ENCODE measurements around the gene ATP11A. TPM values are rescaled to one million over a fixed set of nuclear protein-coding genes. Genes with fewer than 3 reads are reported as not detected.

ATP11A gene
- total and polyA plus RNA-seq, 9 of the 15 experiments (the other 6 are each of a cell fraction or from before 2014, with no cell fraction given): 0.38 to 34.2 (median 4.2) TPM

DNA sequence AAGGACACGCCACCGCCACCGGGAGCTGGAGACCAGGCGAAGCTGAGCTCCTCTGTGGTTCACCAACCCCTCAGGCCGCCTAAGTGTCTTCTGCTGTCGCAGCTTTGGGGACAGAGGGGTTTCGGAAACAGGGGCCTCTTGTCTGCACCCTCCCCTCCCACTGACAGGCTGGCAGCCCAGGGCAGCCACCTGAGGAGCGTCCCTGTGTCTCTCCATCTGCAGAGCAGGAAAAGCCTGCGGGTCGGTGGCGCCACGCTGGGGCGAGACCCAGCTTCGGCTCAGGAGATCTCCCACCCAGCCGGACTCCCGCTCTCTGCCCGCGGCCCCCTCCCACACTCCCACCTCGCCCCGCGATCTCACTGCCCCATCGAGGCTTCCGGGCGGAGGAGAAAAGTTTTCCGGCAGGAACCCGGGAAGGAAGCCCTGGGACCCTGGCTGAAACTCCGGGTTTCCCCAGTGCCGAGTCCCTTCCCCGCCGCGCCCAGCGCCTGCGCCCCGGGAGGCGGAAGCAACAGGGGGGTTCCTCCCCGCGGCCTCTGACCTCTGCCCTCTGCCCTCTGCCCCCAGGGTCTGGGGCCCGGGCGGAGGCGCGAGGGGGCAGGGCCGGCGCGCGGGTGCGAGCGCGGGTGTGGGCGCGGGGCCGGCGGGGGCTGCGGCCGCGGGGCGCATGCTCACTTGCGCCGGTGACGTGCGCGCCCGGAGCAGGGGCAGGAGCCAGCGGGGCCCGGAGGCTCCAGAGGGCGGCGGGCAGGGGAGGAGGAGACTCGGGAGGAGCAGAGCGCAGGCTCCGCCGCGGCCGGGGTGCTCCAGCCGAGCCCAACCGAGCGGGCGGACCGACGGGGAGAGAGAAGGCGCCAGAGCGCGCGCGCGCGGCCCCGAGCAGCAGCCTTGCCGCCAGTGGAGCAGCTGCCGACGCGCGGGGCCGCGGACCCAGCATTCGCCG lies at the start of gene ATP11A (continued):
- TF ChIP-seq RCOR1 (IDR thresholded peaks at IDR 0.05; ENCODE audit: borderline replicate concordance in 1 of 2, low read depth in 2 of 2, low read length in 2 of 2): 0 out of 4 replicates have a peak, but pooled peaks of 1 of the 2 experiments have one; percentile 29
- TF ChIP-seq, protein P1, sequence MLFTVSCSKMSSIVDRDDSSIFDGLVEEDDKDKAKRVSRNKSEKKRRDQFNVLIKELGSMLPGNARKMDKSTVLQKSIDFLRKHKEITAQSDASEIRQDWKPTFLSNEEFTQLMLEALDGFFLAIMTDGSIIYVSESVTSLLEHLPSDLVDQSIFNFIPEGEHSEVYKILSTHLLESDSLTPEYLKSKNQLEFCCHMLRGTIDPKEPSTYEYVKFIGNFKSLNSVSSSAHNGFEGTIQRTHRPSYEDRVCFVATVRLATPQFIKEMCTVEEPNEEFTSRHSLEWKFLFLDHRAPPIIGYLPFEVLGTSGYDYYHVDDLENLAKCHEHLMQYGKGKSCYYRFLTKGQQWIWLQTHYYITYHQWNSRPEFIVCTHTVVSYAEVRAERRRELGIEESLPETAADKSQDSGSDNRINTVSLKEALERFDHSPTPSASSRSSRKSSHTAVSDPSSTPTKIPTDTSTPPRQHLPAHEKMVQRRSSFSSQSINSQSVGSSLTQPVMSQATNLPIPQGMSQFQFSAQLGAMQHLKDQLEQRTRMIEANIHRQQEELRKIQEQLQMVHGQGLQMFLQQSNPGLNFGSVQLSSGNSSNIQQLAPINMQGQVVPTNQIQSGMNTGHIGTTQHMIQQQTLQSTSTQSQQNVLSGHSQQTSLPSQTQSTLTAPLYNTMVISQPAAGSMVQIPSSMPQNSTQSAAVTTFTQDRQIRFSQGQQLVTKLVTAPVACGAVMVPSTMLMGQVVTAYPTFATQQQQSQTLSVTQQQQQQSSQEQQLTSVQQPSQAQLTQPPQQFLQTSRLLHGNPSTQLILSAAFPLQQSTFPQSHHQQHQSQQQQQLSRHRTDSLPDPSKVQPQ (CRISPR knock-in tag; IDR thresholded peaks at IDR 0.05; ENCODE audit: borderline replicate concordance): no peak
- no peak for TF ChIP-seq GTF2A2 (tag; IDR thresholded peaks at IDR 0.05)
- no peak for TF ChIP-seq FOXA1 (IDR thresholded peaks at IDR 0.05; ENCODE audit: borderline replicate concordance)
- no peak for TF ChIP-seq MTF1 (CRISPR knock-in tag; IDR thresholded peaks at IDR 0.05; ENCODE audit: borderline replicate concordance)
- no peak for TF ChIP-seq THRAP3 (IDR thresholded peaks at IDR 0.05; ENCODE audit: borderline replicate concordance)
- TF ChIP-seq, protein P2, sequence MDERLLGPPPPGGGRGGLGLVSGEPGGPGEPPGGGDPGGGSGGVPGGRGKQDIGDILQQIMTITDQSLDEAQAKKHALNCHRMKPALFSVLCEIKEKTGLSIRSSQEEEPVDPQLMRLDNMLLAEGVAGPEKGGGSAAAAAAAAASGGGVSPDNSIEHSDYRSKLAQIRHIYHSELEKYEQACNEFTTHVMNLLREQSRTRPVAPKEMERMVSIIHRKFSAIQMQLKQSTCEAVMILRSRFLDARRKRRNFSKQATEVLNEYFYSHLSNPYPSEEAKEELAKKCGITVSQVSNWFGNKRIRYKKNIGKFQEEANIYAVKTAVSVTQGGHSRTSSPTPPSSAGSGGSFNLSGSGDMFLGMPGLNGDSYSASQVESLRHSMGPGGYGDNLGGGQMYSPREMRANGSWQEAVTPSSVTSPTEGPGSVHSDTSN (CRISPR knock-in tag; IDR thresholded peaks at IDR 0.05; ENCODE audit: low read depth): no peak
- TF ChIP-seq, protein P2 (tag; conservative IDR thresholded peaks at IDR 0.05; ENCODE audit: low read depth): no peak
- no peak for TF ChIP-seq ZSCAN32 (CRISPR knock-in tag; IDR thresholded peaks at IDR 0.05)
- TF ChIP-seq SMAD1 (IDR thresholded peaks at IDR 0.05; ENCODE audit: low read depth, low read length, partially characterized antibody): no peak
- TF ChIP-seq, protein P3, sequence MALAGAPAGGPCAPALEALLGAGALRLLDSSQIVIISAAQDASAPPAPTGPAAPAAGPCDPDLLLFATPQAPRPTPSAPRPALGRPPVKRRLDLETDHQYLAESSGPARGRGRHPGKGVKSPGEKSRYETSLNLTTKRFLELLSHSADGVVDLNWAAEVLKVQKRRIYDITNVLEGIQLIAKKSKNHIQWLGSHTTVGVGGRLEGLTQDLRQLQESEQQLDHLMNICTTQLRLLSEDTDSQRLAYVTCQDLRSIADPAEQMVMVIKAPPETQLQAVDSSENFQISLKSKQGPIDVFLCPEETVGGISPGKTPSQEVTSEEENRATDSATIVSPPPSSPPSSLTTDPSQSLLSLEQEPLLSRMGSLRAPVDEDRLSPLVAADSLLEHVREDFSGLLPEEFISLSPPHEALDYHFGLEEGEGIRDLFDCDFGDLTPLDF (CRISPR knock-in tag; IDR thresholded peaks at IDR 0.05): no peak
- no peak for TF ChIP-seq OTX1 (CRISPR knock-in tag; IDR thresholded peaks at IDR 0.05)
- TF ChIP-seq SNIP1 (IDR thresholded peaks at IDR 0.05; ENCODE audit: low read depth): no peak
- no peak for TF ChIP-seq JUN (IDR thresholded peaks at IDR 0.05; ENCODE audit: borderline replicate concordance, low read depth, low read length)
- no peak for TF ChIP-seq JUN (CRISPR knock-in tag; IDR thresholded peaks at IDR 0.05; ENCODE audit: borderline replicate concordance)
- TF ChIP-seq, protein P4, sequence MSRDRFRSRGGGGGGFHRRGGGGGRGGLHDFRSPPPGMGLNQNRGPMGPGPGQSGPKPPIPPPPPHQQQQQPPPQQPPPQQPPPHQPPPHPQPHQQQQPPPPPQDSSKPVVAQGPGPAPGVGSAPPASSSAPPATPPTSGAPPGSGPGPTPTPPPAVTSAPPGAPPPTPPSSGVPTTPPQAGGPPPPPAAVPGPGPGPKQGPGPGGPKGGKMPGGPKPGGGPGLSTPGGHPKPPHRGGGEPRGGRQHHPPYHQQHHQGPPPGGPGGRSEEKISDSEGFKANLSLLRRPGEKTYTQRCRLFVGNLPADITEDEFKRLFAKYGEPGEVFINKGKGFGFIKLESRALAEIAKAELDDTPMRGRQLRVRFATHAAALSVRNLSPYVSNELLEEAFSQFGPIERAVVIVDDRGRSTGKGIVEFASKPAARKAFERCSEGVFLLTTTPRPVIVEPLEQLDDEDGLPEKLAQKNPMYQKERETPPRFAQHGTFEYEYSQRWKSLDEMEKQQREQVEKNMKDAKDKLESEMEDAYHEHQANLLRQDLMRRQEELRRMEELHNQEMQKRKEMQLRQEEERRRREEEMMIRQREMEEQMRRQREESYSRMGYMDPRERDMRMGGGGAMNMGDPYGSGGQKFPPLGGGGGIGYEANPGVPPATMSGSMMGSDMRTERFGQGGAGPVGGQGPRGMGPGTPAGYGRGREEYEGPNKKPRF (IDR thresholded peaks at IDR 0.05; ENCODE audit: low read depth, low read length): no peak
- no peak for TF ChIP-seq POLR2B (IDR thresholded peaks at IDR 0.05; ENCODE audit: low read depth, partially characterized antibody)
- TF ChIP-seq ZNF696 (CRISPR knock-in tag; conservative IDR thresholded peaks at IDR 0.05): no peak
- no peak for TF ChIP-seq STAT5B (CRISPR knock-in tag; IDR thresholded peaks at IDR 0.05)
